ENCODE measurements around the gene HTR6.
"Not testable (repeated sequence)": the region's sequence is repeated elsewhere in the genome, so short reads cannot be mapped to it uniquely, and the experiment has no call there.

The HTR6 gene

DNA sequence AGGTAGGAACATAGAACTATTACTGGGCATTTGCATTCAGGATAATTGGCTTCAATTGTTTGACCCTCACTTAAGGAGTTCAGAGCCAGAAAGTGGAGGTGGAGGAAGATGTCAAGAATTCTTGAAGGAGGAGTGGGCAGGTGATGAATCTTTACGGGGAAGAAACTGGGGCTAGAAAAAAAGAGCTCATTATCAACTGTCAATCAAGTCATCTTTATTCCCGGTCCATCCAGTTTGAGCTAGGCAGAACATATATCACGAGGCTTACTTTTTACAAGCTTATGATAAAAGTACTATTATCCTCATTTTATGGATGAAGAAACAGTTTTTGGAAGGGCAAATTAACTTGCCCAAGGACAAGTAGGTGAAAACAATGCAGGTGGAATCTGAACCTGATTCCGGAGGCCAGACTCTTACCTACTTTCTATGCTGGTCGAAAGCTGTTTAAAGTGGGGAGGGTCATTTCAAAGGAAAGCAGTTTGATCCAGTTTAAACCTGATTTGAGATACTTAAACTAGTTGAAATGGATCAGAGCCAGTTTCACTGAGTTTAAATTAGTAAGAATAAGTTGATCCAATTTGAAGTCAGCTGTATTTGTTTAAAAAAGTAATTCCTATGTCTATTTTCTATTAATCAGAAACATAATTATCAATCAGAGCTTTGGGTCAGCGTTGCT is 33.8 kb upstream of the HTR6 start:
- ATAC-seq (ENCODE audit: low read depth) (no peak), DNase-seq (ENCODE audit: low spot score in 2 of 2) (no peak)
- Mint-ChIP-seq H3K4me1 (no peaks in the 10 kb centered on the region), H3K4me3 (no peak overlapping the region), H3K27me3 (no peaks in the 10 kb centered on the region), H3K36me3 (peaks cover 19% of the 10 kb centered on the region), H3K27ac (no peak overlapping the region), H3K9me3 (no peaks in the 10 kb centered on the region)

DNA sequence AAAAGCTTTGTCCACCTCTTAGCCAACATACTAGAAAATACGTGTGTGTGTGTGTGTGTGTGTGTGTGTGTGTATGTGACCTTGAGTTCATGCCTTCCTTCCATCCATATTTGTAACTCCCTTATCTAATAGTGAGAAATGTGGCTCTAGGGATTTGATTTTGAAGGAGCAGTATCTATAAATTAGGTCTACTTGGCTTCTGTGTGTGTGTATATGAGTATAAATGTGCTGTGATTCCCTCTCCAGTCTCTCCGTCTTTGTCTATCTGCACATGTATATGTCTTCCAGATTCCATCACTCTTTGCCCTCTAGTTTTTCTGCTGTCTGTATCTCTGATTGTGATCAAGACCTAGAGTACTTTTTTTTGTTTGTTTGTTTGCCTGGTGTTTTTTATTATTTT is 32.5 kb upstream of the HTR6 start:
- Mint-ChIP-seq H3K4me1 (no peaks in the 10 kb centered on the region), H3K27me3 (no peaks in the 10 kb centered on the region), H3K27ac (no peak overlapping the region), H3K4me3 (no peak overlapping the region), H3K36me3 (peaks cover 13% of the 10 kb centered on the region), H3K9me3 (no peaks in the 10 kb centered on the region)
- ATAC-seq (ENCODE audit: low read depth) = no peak
- no peak for DNase-seq (ENCODE audit: low spot score in 2 of 2)

DNA sequence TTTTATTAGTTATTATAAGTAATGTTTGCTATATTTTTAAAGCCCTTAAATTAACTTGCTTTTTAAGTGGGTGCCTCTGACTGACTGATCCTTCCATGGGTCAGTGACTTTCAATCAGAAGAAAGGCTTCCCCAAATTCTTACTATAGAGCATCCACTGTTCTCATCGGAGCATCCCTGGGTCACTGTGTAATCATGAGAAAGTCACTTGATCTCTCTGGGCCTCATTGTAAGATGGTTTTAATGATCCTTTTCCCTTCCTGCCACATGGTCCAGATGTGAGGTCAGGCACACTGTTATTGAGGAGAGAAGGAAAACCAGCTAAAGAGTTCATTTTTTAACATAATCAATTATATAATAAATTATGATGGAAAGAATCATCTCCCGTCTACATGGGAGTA is 31.6 kb upstream of the HTR6 start:
- DNase-seq (ENCODE audit: low spot score in 2 of 2) (no peak), ATAC-seq (ENCODE audit: low read depth) (no peak)
- Mint-ChIP-seq H3K9me3 (no peaks in the 10 kb centered on the region), H3K4me1 (no peaks in the 10 kb centered on the region), H3K4me3 (no peak overlapping the region), H3K27ac (no peak overlapping the region), H3K36me3 (peaks cover 7% of the 10 kb centered on the region), H3K27me3 (no peaks in the 10 kb centered on the region)

DNA sequence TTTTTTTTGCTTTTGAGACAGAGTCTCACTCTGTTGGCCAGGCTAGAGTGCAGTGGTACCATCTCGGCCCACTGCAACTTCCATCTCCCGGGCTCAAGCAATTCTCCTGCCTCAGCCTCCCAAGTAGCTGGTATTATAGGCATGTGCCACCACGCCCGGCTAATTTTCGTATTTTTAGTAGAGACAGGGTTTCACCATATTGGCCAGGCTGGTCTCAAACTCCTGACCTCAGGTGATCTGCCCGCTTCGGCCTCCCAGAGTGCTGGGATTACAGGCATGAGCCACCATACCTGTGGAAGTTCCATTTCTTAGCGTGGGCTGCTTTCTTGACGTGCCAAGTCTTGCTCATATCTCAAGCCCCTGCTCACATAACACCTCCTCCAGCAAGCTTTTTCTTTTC is 29.6 kb upstream of the HTR6 start:
- not testable (repeated sequence) for H3K27ac Mint-ChIP-seq; H3K36me3 Mint-ChIP-seq; H3K4me1 Mint-ChIP-seq; DNase-seq (ENCODE audit: low spot score in 2 of 2); H3K27me3 Mint-ChIP-seq; ATAC-seq (ENCODE audit: low read depth); H3K4me3 Mint-ChIP-seq; H3K9me3 Mint-ChIP-seq

DNA sequence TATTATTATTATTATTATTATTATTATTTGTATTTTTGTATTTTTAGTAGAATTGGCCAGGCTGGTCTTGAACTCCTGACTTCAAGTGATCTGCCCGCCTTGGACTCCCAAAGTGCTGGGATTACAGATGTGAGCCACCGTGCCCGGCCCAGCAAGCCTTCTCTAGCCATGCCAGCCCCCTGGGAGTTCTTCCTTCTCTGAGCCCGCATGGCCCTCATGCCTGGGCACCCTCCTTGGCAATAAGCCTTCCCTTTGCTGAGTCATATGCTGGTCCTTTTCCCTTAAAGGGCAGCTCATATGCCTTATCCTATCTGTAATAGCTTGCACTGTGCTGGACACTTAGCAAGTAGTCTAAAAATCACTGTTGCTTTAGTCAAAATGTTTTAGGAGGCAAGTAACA is 29.0 kb upstream of the HTR6 start:
- Mint-ChIP-seq H3K9me3 (no peaks in the 10 kb centered on the region), H3K36me3 (no peaks in the 10 kb centered on the region), H3K4me3 (no peak overlapping the region), H3K27ac (no peak overlapping the region), H3K27me3 (peaks cover 4% of the 10 kb centered on the region), H3K4me1 (no peaks in the 10 kb centered on the region)
- no peak for ATAC-seq (ENCODE audit: low read depth)
- no peak for DNase-seq (ENCODE audit: low spot score in 2 of 2)

DNA sequence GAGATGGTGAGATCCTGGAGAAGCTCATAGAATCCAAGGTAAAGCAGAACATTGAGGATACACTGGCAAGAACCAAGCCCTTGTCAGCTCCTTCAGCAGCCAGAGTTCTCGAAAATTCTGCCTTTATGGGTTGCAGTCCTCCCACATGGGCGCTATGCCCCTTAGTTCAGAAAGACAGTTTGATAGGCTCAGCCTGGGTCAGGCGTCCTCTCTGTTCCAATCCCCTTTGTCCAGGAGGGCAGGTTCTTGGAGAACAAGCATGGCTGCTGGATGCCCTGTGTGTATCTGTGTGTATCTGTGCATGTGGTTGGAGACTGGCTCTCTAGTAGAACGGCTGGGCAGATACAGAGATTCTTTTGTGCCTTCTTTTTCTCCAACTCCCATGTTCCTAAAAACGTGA is 28.6 kb upstream of the HTR6 start:
- no peak for ATAC-seq (ENCODE audit: low read depth)
- no peak overlapping the region for H3K27ac Mint-ChIP-seq
- peaks cover 6% of the 10 kb centered on the region for H3K27me3 Mint-ChIP-seq
- H3K36me3 Mint-ChIP-seq = no peaks in the 10 kb centered on the region
- H3K9me3 Mint-ChIP-seq = no peaks in the 10 kb centered on the region
- no peaks in the 10 kb centered on the region for H3K4me1 Mint-ChIP-seq
- DNase-seq (ENCODE audit: low spot score in 2 of 2) = no peak
- no peak overlapping the region for H3K4me3 Mint-ChIP-seq

DNA sequence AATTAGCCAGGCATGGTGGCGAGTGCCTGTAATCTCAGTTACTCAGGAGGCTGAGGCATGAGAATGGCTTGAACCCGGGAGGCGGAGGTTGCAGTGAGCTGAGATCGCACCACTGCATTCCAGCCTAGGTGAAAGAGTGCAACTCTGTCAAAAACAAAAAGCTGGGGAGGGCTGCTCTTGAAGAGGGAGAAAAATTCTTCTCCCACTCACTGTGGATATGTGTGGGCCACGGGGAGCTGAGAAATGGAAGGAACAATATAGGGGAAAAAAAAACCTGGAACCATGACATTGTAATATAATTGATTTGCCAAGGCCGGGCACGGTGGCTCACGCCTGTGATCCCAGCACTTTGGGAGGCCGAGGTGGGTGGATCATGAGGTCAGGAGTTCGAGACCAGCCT is 27.9 kb upstream of the HTR6 start:
- H3K9me3 Mint-ChIP-seq; H3K27me3 Mint-ChIP-seq; H3K4me3 Mint-ChIP-seq; H3K4me1 Mint-ChIP-seq; ATAC-seq (ENCODE audit: low read depth); H3K36me3 Mint-ChIP-seq; H3K27ac Mint-ChIP-seq; DNase-seq (ENCODE audit: low spot score in 2 of 2): not testable (repeated sequence)

DNA sequence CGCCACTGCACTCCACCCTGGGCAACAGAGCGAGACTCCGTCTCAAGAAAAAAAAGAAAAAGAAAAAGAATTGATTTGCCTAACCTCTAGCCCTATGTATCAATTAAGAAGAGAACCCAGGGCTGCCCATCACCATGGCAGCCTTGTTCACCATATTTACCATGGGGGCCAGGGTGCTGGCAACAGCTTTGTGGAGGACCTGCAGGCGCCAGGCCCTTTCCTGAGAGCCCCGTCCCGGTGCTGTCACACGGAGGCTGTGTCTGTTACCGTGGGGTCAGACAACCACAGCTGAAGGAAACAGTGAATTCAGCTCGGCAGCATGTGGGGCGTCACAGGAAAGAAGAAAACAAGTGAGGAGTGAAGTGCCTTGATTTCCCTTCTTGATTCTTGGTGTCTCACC is 27.1 kb upstream of the HTR6 start:
- no peak for DNase-seq (ENCODE audit: low spot score in 2 of 2)
- H3K4me1 Mint-ChIP-seq = no peaks in the 10 kb centered on the region
- no peak overlapping the region for H3K27ac Mint-ChIP-seq
- H3K36me3 Mint-ChIP-seq = no peaks in the 10 kb centered on the region
- no peak overlapping the region for H3K4me3 Mint-ChIP-seq
- H3K9me3 Mint-ChIP-seq = no peaks in the 10 kb centered on the region
- no peak for ATAC-seq (ENCODE audit: low read depth)
- peaks cover 11% of the 10 kb centered on the region for H3K27me3 Mint-ChIP-seq

DNA sequence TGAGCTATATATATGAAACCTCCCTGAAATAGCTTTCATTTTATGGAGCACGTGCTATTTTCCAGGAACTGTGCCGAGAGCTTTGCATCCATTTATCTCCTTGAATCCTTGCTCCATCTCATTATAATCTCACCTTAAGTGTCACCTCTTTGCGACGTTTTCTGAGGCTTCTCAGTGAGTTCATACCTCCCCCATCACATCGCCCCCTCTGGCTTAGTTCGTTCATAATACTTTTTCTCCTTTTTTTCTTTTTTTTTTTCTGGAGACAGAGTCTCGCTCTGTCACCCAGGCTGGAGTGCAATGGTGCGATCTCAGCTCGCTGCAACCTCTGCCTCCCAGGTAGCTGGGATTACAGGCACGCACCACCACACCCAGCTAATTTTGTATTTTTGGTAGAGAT is 25.4 kb upstream of the HTR6 start:
- not testable (repeated sequence) for H3K9me3 Mint-ChIP-seq; DNase-seq (ENCODE audit: low spot score in 2 of 2); H3K36me3 Mint-ChIP-seq; H3K27ac Mint-ChIP-seq; H3K4me3 Mint-ChIP-seq; ATAC-seq (ENCODE audit: low read depth); H3K4me1 Mint-ChIP-seq
- peaks cover 15% of the 10 kb centered on the region for H3K27me3 Mint-ChIP-seq

DNA sequence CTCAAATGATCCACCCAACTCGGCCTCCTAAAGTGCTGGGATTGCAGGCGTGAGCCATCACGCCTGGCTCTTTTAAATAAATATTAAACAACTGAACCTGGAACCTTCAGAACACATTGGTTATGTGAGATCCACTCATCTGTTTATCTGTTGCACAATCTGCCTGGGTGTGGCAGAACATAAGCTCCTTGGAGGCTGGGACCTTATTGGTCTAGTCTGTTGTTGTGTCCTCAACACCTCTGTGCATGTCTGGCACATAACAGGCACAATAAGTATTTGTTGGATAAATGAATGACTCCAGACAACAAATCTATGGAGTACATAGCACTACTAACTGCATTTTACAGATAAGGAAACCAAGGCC is 24.7 kb upstream of the HTR6 start:
- Mint-ChIP-seq H3K27ac (no peak overlapping the region), H3K36me3 (peaks cover 3% of the 10 kb centered on the region), H3K4me1 (peaks cover 9% of the 10 kb centered on the region), H3K27me3 (peaks cover 18% of the 10 kb centered on the region), H3K9me3 (no peaks in the 10 kb centered on the region), H3K4me3 (no peak overlapping the region)
- DNase-seq (ENCODE audit: low spot score in 2 of 2) = no peak
- no peak for ATAC-seq (ENCODE audit: low read depth)

DNA sequence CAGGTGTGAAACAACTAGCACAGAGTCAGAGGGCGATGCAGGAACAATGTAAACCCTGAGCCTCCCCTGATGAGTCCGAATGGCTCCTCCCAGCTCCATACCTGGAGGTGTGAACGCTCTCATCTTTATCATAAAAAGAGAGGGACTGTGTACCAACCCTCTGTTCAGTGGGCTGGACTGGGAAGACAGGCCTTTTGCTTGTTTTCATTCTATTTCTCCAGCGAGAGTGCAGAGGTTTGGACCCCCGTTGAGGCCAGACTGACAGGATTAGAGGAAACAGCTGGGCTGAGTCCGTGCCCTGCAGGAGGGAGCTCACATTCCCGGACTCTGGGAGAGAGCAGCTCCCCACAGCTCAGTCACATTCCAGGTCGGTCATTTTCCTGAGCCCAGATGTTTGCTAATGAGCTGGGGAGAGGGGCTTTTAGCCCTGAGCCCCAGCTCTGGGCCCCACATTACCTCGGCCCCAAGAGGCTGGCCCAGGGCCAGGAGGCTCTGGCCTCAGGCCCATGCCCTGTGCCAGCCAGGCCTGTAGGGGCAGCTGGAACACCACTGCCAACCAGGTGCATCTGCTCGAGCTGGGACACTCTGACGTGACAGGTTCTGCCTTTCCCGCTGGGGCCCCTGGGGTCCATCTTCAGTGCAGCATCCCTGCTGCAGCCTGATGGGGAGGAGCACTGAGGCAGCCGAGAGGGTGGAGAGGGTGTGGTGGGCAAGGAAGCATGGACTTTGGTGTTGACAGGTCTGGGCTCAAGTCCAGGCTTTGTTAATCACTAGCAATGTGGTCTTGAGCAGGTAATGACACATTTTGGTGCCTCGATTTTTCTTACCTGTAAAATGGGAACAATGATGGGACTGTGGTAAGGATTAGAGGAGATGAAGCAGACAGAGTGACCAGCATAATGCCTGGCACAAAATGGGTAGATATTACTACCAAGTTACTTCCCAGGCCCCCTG is 24.0 kb upstream of the HTR6 start:
- Mint-ChIP-seq H3K27ac (no peak overlapping the region), H3K36me3 (peaks cover 3% of the 10 kb centered on the region), H3K27me3 (peaks cover 18% of the 10 kb centered on the region), H3K4me1 (peaks cover 9% of the 10 kb centered on the region), H3K4me3 (no peak overlapping the region), H3K9me3 (no peaks in the 10 kb centered on the region)
- DNase-seq (ENCODE audit: low spot score in 2 of 2) (no peak), ATAC-seq (ENCODE audit: low read depth) (no peak)

DNA sequence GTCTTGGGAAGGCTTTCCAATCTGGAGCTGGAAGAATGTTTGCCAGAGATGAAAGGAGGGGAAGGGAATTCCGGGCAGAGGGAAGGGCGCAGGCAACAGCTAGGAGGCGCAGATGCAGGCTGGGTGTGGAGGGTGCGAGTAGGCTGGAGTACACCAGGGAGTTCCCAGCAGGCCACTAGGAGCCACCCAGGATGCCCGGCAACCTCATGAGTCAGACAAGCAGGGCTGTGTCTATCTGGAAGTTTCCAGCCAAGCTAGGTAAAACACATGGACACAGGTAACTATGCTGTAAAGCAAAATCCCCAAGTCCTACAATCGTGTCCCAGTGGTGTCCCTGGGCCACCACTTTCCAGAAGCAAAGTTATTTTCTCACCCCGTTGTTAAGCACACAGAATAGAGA is 21.6 kb upstream of the HTR6 start:
- ATAC-seq (ENCODE audit: low read depth) (no peak), DNase-seq (ENCODE audit: low spot score in 2 of 2) (no peak)
- H3K27ac Mint-ChIP-seq = no peak overlapping the region
- peaks cover 13% of the 10 kb centered on the region for H3K4me1 Mint-ChIP-seq
- H3K9me3 Mint-ChIP-seq = no peaks in the 10 kb centered on the region
- peaks cover 3% of the 10 kb centered on the region for H3K36me3 Mint-ChIP-seq
- peak overlapping the region; percentile 72 for H3K4me3 Mint-ChIP-seq
- peaks cover 23% of the 10 kb centered on the region for H3K27me3 Mint-ChIP-seq

DNA sequence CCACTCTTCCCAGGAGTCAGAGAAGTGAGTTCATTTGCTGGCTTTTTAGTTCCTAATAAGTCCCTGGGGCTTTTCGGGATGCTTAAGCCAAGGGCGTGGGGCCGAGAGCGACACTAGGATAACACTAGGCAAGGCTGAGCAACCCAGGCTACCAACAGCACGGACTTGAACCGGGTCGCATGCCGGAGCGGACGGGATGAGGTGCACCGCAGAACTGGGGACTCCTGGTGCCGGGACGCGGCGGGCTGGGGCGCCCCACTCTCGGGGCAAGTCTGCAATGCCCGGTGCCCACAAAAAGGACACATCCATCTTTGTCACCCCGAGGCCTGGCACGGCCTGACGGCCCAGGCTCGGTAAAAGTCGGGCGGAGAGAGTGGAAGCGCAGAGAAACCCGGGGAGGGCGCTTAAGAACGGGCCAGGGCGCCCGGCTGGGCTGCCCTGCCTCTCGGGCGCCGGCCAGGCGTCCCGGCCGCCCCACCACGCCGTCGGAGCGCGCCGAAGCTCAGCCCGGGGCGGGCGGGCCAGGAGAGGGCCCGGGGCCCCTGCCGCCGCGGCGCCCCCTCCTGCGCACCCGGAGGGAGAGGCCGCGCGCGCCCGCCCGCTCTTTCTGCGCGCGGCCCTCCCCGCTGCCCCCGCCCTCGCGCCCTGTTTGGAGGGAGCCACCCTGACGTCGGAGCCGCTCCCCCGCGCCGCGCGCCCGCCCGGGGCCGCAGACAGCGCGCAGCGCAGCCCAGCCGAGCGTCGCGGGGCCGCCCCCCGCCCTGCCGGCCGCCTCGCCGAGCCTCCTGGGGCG is 20.9 kb upstream of the HTR6 start, which contains the start of gene NBL1:
Gene NBL1, plus strand, starts transcription at position 710 of the 793 bp plus-strand sequence. CDS start 10,720 bp downstream, outside the sequence.
- DNase-seq (ENCODE audit: low spot score in 2 of 2) (no peak), ATAC-seq (ENCODE audit: low read depth) (peak; percentile 84)
- H3K4me1 Mint-ChIP-seq = peaks cover 13% of the 10 kb centered on the region
- H3K27ac Mint-ChIP-seq = peak within 1 kb of the TSS; percentile 33
- H3K36me3 Mint-ChIP-seq = peaks cover 3% of the 10 kb centered on the region
- peaks cover 23% of the 10 kb centered on the region for H3K27me3 Mint-ChIP-seq
- no peaks in the 10 kb centered on the region for H3K9me3 Mint-ChIP-seq
- H3K4me3 Mint-ChIP-seq = peak within 1 kb of the TSS; percentile 92

DNA sequence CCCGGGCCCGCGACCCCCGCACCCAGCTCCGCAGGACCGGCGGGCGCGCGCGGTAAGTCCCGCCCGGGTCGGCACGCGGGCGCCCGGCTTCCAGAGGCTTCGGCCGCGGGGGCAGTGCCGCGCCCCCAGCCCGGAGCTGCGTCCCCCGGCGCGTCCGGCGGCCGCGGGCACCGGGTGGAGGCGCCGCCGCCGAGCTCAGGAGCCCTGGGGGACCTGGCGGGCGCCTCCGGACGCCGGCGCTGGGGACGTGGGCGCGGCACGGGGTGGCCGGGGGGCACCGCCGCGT is 20.3 kb upstream of the HTR6 start:
- no peak for DNase-seq (ENCODE audit: low spot score in 2 of 2)
- peaks cover 13% of the 10 kb centered on the region for H3K4me1 Mint-ChIP-seq
- no peak for ATAC-seq (ENCODE audit: low read depth)

More for the DNA sequence above, 20.3 kb upstream of the HTR6 start:
- Mint-ChIP-seq H3K27ac (no peak overlapping the region), H3K36me3 (peaks cover 3% of the 10 kb centered on the region), H3K4me3 (no peak overlapping the region), H3K9me3 (no peaks in the 10 kb centered on the region), H3K27me3 (peaks cover 21% of the 10 kb centered on the region)
